Skeletal muscle satellite cell (primary cell): Measurements from ENCODE around the gene FGD3.

Experiments
- H3K27me3 ChIP-seq: 2 replicates; pipeline ENCODE4 v1.7.0; 2013; ENCODE audit warnings: low read length; ENCODE audit not compliant: control insufficient read depth, insufficient read depth
- H3K36me3 ChIP-seq: 2 replicates; pipeline ENCODE4 v1.7.0; 2013; ENCODE audit warnings: mild to moderate bottlenecking, control low read depth, low read length; ENCODE audit not compliant: insufficient read depth
- H3K4me1 ChIP-seq: 2 replicates; pipeline ENCODE4 v1.7.0; 2013; ENCODE audit warnings: low read length; ENCODE audit not compliant: control insufficient read depth, insufficient read depth
- H3K4me2 ChIP-seq: 2 replicates; pipeline ENCODE4 v1.7.0; 2013; ENCODE audit warnings: mild to moderate bottlenecking, low read length
- H3K4me3 ChIP-seq: 2 replicates; pipeline ENCODE4 v1.7.0; 2013; ENCODE audit warnings: low read length
- H3K9ac ChIP-seq: 2 replicates; pipeline ENCODE4 v1.7.0; 2013; ENCODE audit warnings: mild to moderate bottlenecking, low read depth, low read length, moderate library complexity
- H3K9me3 ChIP-seq: replicated peaks from 2 replicates; pipeline ENCODE4 v1.7.0; 2013; ENCODE audit warnings: mild to moderate bottlenecking, control low read depth, low read length

The FGD3 gene

DNA sequence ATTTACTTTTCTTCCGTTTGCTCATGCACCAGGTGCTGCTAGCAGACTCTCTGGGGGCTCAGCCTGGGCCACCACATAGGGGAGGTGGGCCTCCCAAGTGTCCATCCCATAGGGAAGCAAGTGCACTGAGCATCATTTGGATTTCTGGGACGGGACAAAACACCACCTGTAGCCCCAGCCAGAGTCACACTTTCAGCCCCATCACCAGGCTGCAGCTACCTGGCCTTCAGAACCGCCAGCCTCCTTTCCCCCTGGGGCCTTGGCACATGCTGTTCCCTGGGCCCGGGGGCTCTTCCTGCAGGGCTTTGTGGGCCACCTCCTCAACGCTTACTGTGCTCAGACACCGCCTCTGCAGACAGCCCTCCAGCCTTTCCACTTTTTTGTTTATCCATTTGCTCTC lies 91.6 kb downstream of the FGD3 start:
- H3K9ac ChIP-seq = no peak overlapping the region
- H3K27me3 ChIP-seq = peaks cover 3% of the 10 kb centered on the region
- no peak overlapping the region for H3K4me2 ChIP-seq
- H3K4me3 ChIP-seq = no peak overlapping the region
- H3K4me1 ChIP-seq = no peaks in the 10 kb centered on the region
- H3K9me3 ChIP-seq = no peaks in the 10 kb centered on the region
- H3K36me3 ChIP-seq = no peaks in the 10 kb centered on the region

DNA sequence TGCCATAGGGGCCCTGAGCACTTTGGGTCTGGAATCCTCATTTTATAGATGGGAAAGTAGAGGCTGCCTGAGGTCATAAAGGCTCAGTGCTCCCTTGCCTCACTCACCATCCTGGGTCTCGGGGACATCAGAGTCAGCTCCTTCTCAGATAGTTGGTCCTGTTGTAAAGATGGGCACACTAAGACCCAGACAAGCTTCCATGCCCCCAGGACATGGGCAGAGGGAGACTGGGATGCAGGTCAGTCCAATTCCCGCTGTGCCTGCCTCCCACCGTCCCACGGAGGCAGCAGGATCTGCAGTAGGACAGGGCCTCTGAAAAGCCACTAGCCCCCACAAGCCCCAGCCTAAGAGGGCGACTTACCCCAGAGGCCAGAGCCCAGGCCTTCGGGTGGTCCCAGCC lies 92.1 kb downstream of the FGD3 start:
- Histone ChIP-seq H3K27me3 (no peaks in the 10 kb centered on the region), H3K9ac (no peak overlapping the region), H3K9me3 (no peaks in the 10 kb centered on the region), H3K4me2 (no peak overlapping the region), H3K4me1 (no peaks in the 10 kb centered on the region), H3K36me3 (no peaks in the 10 kb centered on the region), H3K4me3 (no peak overlapping the region)

DNA sequence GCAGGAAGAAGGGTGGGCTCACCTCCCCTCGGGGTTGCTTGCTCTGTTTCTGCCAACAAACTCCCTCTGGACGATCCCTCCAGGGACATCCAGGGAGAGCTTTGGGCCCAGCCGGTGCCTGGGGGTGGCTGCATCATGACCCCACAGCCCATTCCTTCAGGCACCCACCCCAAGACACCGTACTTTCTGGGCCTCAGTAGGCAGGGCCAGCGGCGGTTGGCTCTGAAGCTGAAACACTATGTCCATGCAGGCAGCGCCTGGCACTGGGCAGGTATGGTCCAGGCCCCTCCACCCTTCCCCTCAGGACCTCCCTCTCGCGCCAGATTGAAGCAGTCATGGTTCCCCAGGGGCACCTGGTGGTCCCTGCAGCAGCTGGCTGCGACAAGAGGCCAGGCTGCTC lies 92.7 kb downstream of the FGD3 start:
- no peak overlapping the region for H3K4me3 ChIP-seq
- H3K9ac ChIP-seq = no peak overlapping the region
- no peaks in the 10 kb centered on the region for H3K27me3 ChIP-seq
- H3K36me3 ChIP-seq = no peaks in the 10 kb centered on the region
- no peaks in the 10 kb centered on the region for H3K4me1 ChIP-seq
- H3K9me3 ChIP-seq = no peaks in the 10 kb centered on the region
- H3K4me2 ChIP-seq = no peak overlapping the region

DNA sequence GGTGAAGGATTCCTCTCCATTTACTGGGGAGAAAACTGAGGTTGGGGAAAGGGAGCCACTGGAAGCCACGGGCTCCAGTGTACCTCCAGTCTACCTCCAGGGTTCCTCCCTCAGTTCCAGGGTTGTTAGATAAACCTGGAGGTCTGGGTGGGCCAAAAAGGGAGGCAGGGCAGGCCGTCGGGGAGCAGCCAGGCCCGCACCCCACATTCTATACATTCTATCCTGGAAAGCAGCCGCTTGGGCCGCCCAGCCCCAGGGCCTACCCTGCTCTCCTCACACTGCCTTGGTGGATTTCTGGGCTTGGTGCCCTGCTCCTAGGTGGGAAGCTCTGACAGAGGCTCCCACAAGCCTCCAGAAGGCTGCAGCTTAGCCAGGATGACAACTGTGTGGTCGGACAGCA lies 93.1 kb downstream of the FGD3 start:
- no peak overlapping the region for H3K4me3 ChIP-seq
- no peaks in the 10 kb centered on the region for H3K36me3 ChIP-seq

DNA sequence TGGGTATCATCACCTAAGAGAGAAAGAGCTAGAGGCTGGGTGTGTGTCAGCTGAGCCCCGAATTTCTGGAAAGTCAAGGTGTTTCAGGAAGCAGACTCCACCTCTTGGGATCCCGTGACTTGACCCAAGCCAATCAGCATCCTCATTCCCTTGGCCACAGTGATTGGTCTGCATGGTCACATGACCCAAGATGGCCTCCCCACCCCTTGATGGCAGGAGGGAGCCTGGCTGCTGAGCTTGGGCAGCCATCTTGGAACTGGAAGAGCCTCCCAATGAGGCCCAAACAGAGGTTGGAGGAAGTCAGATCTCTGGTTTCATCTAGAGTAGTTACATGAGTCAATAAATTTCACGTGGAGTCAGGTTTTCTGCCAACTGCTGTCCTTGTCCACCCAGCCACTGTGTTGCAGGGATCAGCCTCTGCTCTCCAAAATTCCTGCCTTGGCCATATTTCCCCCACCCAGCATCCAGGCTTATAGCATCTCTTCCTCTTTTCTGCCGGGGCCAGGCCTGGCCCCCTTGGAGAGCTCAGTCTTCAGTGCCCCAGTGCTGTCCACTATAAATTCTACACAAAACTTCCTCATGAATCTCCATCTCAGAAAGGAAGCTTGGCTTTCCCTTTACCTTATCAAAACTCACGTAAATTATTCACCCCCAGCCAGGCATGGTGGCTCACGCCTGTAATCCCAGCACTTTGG lies 93.9 kb downstream of the FGD3 start:
- Histone ChIP-seq H3K36me3 (no peaks in the 10 kb centered on the region), H3K4me1 (no peaks in the 10 kb centered on the region), H3K9me3 (no peaks in the 10 kb centered on the region), H3K4me3 (no peak overlapping the region), H3K27me3 (no peaks in the 10 kb centered on the region), H3K9ac (no peak overlapping the region), H3K4me2 (no peak overlapping the region)

More for the DNA sequence above, 93.1 kb downstream of the FGD3 start:
- H3K4me2 ChIP-seq = no peak overlapping the region
- no peaks in the 10 kb centered on the region for H3K27me3 ChIP-seq
- H3K9me3 ChIP-seq = no peaks in the 10 kb centered on the region
- no peak overlapping the region for H3K9ac ChIP-seq
- no peaks in the 10 kb centered on the region for H3K4me1 ChIP-seq

DNA sequence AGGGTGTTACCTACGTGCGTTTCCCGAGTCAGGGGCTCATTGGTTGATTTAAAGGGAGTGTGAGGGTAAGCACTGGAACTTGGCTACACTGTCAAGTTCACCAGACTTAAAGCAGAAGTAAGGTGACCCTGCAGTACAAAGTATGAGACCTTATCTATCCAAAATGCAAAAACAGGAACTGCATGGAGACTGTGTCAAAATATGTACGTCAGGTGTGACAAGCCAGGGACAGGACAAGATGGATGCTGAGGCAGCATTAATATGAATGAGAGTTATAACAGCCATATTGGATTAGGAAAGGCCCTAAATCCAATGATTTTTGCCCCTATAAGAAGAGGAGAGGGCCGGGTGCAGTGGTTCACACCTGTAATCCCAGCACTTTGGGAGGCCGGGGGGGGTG lies 95.8 kb downstream of the FGD3 start:
- Histone ChIP-seq H3K27me3 (peaks cover 5% of the 10 kb centered on the region), H3K4me1 (no peaks in the 10 kb centered on the region), H3K4me2 (no peak overlapping the region), H3K9me3 (no peaks in the 10 kb centered on the region), H3K4me3 (no peak overlapping the region), H3K9ac (no peak overlapping the region), H3K36me3 (no peaks in the 10 kb centered on the region)

DNA sequence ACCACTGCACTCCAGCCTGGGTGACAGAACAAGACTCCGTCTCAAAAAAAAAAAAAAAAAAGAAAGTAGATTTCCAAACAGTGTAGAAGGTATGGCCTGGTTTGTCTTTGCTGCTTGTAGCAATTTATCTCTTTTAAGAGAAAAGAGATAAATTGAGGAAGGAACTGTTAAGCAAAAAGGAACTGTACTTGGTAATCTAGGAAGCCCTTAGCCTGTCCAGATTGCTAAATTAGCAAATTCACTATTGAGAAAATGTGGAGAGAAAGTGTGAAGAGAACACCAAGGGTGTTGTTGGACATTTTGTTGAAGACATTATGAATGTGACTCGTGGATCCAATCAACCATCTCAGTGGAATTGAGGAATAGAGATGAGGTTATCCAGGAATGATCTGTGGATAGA lies 98.2 kb downstream of the FGD3 start:
- Histone ChIP-seq H3K27me3 (peaks cover 10% of the 10 kb centered on the region), H3K4me3 (no peak overlapping the region), H3K4me2 (no peak overlapping the region), H3K36me3 (no peaks in the 10 kb centered on the region), H3K9me3 (no peaks in the 10 kb centered on the region), H3K4me1 (no peaks in the 10 kb centered on the region), H3K9ac (no peak overlapping the region)

DNA sequence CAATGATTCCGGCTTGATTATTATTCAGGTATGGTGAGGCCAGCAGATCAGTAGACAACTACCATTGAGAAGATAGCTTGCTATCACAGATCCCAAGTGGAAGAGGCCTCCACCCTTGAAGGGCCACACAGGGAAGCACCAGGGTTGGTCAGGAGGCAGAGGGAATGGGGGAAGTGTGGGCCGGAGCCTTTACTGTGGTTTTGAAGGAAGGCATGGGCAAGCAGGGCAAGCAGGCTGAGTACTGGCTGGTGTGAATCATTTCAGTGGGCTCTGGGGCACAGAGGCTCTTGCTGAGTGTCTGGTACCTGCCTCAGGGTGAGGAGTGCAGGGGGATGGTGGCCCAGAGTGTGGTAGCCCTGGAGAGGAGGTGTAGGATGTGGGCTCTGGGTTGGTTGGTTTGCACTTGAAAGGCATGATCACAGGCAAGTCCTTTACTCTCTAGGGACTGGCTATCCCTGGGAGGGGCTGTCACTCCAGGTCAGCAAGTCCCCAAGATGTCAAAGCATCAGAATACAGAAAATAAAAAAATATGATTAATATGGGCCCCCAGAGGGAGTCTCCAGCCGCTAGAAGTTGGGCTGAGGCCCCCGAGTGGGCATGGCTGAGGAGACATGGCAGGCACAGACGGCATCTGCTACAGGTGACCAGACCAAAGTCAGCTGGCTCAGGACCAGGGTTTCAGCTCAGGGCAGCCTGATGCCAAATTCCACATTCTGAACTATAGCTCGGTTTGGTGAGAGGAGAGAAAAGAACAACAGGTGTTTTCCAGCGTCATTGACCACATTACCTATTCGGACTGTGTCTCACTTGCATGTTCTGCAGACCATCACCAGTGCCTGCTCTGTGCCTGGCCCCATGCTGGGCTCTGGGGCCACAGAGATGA lies 101.5 kb downstream of the FGD3 start:
- no peaks in the 10 kb centered on the region for H3K36me3 ChIP-seq
- no peaks in the 10 kb centered on the region for H3K4me1 ChIP-seq
- H3K4me2 ChIP-seq = no peak overlapping the region
- peaks cover 17% of the 10 kb centered on the region for H3K27me3 ChIP-seq
- H3K4me3 ChIP-seq = no peak overlapping the region
- no peaks in the 10 kb centered on the region for H3K9me3 ChIP-seq
- no peak overlapping the region for H3K9ac ChIP-seq

DNA sequence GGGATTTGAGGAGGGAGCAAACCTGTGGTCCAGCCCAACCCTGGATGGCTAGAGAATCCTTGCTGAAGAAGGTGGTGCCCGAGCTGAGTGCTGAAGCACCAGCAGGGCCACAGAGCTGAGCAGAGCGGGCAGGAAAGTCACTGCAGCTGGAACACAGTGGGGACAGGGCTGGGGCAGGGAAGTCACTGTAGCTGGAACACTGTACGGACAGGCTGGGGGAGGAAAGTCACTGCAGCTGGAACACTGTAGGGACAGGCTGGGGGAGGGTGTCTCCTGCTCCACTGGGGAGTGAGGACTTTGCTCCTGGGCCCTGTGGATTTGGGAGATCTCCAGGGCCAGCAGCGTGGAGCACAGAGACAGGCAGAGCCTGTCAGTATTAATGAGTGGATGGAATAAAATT lies 102.2 kb downstream of the FGD3 start:
- no peak overlapping the region for H3K9ac ChIP-seq
- H3K4me3 ChIP-seq = no peak overlapping the region
- peaks cover 20% of the 10 kb centered on the region for H3K27me3 ChIP-seq
- H3K36me3 ChIP-seq = no peaks in the 10 kb centered on the region
- no peak overlapping the region for H3K4me2 ChIP-seq
- no peaks in the 10 kb centered on the region for H3K4me1 ChIP-seq
- no peaks in the 10 kb centered on the region for H3K9me3 ChIP-seq

DNA sequence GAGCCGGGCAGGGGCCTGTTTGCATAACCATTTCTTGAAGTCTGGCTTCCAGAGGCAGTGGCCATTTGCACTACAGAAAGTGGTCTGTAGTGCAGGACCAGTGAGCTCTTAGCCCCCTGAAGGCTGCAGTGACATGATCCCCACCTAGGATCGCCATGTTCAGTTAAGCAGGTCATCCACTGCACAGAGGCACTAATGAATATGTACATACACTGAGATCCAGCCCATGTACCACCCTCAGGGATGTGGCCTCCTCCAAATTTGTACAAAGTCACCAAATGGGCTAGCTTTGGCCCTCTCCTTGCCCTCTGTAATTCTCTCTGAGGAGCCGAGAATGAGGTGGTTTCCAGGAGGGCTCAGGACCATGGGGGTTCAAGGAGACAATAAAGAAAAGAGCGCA lies 102.9 kb downstream of the FGD3 start:
- H3K9ac ChIP-seq = no peak overlapping the region
- no peak overlapping the region for H3K4me3 ChIP-seq
- peaks cover 20% of the 10 kb centered on the region for H3K27me3 ChIP-seq
- no peak overlapping the region for H3K4me2 ChIP-seq
- no peaks in the 10 kb centered on the region for H3K9me3 ChIP-seq
- H3K4me1 ChIP-seq = no peaks in the 10 kb centered on the region
- no peaks in the 10 kb centered on the region for H3K36me3 ChIP-seq

DNA sequence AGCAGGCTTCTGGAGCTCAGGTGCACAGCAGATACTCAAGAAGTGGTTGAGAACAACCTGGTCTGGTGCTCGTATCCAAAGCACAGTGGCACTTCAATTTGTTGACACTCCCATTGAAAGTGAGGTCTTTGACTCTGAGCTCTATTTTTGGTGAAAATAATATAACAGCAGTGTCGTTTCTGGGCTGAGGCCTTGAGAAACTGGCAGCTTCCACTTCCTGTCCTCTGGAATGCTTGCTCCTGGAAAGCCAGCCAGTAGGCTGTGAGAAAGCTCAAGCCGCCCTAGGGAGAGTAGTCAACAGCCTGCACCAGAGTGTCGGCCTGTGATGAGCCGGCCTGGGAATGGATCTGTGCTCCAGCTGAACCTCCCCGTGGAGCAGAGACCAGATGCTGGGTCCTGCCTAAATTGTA lies 104.4 kb downstream of the FGD3 start:
- Histone ChIP-seq H3K9me3 (no peaks in the 10 kb centered on the region), H3K9ac (no peak overlapping the region), H3K4me2 (no peak overlapping the region), H3K27me3 (peaks cover 20% of the 10 kb centered on the region), H3K4me3 (no peak overlapping the region), H3K36me3 (no peaks in the 10 kb centered on the region), H3K4me1 (no peaks in the 10 kb centered on the region)
